GM19324 (cell line): Measurements from ENCODE around the gene SCAPER.

Experiments used
- ATAC-seq: cut with Tn5 transposase; IDR thresholded peaks from one replicate; pipeline ENCODE4 v1.9.1; 2021; ENCODE audit warnings: mild to moderate bottlenecking, moderate library complexity; ENCODE audit not compliant: unreplicated experiment, low FRiP score

Gene SCAPER

DNA sequence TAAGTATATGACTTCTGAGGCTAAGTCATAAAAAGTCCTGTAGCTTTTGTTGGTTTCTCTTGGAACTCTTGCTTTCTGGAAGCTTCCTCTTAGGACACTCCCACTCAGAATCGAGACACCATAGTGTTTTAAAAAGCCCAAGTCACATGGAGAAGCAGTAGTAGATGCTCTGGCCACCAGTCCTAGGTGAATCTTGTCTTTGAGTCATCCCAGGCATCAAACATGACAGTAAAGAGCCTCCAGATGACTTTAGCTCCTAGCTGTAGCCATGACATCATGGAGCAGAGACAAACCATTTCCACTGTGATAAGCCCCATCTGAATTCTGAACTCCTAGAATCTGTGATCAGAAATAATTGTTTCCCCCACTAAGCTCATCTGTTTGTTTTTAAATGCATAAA lies 526.4 kb downstream of the SCAPER start:
- ATAC-seq = no peak

DNA sequence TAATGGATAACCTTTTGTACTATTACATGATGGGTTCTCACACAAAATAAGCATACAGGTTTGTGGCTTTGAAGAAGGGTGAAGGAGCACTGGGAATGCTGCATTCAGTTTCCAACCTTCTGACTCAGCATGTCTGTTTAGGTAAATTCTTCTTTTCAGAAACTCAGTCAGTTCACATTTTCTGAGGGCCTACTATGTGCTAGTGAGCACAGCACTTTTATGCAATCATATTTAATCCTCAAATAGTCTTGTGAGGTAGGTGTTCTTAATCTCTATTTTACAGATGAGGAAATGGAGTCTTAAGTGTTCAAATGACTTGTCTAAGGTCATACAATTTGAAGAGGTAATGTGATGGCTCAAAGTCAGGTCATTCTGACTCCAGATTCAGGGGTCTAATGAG lies 527.4 kb downstream of the SCAPER start:
- ATAC-seq = no peak

DNA sequence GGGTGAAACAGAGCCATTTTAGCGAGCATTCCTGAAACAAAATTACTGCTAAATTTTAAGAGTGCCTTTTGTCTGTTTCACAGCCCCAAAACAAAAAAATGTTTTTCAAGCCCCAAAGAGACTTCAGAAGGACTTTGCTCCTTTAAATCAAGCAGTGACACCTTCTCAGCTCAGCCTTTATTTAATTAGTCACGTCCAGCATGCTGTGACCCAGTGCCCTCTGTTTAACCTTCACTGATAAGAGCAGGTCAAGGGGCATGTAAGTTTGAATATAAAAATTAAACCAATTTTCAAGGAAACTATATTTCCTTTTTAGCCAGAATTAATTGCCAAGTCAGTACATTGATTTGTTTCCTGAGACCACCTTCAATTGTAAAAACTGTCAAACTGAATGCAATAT lies 527.9 kb downstream of the SCAPER start:
- ATAC-seq = no peak

DNA sequence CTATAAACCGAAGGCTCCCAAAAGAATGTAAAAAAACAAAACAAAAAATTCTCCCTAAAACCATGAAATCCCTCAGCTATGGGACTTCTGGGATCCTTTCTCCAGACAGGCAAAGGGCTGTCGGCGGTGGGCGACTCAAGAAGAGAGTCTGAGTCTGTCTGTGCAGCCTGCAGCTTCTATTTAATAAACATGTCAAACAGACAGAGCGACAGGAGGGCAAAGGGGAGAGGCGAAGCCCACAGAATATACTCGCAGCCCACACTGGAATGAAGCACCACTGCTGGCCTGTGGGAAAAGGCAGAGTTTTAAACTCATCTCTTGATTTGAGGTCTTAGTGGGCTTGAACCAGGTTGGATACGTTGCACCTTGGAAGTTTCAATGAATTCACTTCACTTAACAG lies 528.3 kb downstream of the SCAPER start:
- ATAC-seq = no peak

DNA sequence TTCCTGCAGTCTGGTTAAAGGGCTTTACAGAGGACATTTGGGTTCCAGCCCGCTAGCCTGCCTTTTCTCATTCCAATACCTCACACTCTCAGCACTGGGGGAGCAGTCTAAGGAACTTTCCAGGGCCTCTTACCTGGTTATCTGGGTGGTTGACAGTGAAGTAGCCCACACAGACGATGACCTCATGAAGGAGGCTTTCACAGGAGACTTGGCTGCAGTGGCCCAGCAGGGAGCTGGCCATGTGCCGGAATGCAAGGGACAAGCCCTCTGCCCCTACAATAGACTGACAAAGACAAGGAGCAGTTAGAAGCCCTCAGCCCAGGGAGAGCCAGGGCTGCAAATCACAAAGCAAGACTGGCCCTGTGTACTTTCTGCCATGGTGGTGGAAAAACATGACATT lies 529.1 kb downstream of the SCAPER start:
- no peak for ATAC-seq

DNA sequence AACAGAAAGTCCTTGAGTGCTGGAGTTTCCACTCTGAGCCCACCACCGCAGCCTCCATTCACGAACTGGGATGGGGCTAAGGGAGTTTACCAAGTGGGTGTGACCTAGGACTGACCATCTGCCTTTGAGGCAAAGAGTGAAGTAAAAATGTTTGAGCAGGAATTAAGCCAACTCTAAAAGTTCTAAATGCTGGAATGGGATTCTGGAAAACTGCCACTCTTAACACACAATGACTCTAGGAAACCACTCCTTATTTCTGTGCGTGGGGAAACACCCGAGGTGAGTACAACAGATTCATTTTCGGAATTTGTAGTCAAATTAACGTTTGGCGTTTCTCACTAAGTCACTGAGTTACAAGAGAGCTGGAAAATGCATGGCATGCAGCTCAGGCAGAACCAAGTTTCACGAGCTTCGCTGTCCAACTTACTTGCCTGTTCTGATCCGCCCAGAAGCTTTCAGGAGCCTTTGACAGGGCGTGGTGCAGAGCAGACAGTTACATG lies 537.0 kb downstream of the SCAPER start:
- ATAC-seq = no peak

DNA sequence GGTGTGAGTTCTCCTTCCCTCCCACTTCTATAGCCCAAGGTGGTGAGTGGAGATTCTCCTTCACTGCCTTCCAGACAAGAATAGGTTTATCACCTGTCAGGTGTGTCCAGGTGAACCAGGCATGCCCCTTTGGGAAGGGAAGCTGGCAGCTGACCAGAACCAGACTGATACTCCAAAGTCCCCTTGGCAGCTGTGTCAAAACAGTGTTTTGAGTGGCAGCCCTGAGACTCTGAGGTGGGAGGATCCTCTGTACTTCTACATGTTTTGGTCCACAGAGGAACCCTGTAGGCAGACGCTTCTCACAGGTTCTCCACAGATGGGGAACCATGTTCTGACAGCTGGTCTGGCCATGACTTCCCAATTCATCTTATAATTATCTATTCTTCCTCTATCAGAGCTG lies 538.4 kb downstream of the SCAPER start:
- no peak for ATAC-seq

DNA sequence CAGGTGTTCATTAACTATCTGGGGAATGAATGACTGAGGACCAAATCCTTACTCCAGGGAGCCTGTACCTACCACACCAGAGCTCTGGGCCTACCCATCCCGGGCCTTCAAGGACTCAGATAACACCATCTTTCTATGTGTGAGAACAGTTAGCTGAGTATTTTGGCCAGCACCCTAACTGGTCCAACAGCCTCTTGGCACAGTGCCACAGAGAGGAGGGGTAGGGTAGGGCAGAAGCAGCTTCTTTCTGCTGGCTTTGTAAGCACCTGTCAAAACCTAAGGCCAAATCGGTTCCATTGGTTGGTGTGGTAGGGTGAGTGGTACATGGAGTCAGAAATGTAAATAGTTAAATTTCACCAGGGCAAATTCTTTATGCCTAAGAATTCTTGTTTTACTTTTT lies 541.9 kb downstream of the SCAPER start:
- no peak for ATAC-seq

DNA sequence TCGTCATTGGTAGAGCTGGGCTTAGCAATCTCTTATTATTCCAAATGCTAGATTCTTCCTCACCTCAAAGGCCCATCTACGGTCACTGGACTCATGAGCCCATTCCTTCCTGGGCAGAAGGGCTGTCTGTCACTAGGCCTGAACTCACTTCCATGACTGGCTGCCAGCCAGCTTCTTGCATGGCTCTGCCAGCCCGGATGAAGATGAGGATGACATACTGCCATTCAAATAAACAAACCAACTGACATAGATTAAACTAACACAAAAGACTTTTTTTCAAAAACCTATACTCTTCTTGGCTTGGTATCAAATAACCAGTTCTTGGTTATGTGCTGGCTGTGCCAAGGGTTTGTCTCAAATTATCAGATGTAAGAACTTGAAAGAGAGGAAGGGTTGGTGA lies 544.7 kb downstream of the SCAPER start:
- no peak for ATAC-seq

DNA sequence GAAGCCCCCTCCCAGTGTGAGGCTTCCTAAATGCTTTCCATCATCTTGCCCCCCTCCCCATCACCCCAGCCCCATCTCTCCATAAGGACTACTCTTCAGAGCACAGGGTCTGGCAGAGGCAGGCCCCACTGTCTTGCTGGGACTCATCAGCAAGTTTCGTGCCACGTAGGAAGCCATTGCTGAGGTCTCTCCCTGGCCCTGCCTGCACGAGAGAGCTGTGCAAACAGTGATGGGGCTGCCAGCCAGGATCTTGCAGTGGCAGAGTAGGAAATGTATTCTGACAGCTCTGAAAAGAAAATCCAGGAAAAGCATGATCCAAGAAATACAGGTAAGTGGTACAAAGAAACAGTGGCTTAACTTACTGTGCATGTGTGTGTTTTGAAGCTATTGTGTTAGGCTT lies 546.0 kb downstream of the SCAPER start:
- no peak for ATAC-seq

DNA sequence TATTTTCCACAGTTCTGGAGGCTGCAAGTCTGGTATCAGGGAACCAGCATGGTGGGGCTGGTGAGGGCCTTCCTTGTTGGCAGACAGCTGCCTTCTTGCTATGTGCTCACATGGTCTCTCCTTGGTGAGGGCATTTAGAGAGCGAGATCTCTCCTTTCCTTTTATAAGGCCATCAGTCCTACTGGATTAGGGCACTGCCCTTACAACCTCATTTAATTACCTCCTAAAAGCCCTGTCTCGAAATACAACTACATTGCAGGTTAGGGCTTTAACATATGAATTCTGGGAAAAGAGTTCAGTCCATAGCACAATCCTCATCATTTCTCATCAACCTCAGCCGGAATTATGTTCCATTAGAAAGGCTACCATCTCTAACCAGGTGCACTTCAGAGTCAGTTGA lies 546.7 kb downstream of the SCAPER start:
- no peak for ATAC-seq

DNA sequence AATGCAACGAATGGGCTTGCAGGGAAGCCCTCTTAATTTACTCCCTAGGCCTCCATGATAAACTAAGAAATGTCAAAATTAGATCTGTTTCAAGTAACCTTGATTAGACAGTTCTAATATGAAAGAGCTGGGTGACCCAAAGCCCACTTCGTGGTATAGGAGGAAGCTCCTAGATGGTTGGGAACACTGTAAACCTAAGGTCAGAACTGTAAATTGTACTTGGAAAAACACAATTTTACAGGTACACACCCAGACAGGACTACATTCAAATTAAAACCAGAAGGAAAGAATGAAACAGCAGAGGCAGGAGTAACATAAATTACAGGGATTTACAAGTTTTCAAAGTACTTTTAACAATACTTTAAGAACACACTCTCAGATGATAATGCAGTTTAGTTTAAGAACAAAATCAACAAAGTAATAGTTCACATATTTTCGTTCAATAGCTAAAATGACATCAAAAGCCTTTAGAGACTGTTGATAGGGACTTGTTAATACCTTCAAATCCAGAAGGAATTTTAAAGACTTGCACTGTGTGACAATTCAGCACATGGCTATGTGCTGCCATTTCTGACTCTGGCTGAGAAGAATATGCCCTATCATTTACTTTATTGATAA lies 550.2 kb downstream of the SCAPER start:
- no peak for ATAC-seq

DNA sequence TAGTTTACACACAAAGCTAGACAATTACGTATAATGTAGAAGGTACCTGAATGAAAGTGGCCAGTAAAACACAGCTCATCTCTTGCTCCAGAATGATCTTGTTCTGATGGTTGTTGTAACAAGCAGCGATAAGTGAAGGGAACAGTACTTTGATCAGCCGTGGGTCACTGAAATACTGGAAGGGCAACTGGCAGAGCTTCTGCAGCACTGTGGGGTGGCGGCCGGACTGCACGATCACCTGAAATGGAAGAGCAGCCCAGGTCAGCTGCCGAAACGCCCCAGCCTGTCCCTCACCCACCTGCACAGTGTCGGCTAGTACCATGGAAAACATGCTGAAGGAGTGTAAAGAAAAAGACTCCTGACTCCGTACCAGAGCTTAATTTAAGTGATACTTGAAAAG lies 551.2 kb downstream of the SCAPER start:
- no peak for ATAC-seq

DNA sequence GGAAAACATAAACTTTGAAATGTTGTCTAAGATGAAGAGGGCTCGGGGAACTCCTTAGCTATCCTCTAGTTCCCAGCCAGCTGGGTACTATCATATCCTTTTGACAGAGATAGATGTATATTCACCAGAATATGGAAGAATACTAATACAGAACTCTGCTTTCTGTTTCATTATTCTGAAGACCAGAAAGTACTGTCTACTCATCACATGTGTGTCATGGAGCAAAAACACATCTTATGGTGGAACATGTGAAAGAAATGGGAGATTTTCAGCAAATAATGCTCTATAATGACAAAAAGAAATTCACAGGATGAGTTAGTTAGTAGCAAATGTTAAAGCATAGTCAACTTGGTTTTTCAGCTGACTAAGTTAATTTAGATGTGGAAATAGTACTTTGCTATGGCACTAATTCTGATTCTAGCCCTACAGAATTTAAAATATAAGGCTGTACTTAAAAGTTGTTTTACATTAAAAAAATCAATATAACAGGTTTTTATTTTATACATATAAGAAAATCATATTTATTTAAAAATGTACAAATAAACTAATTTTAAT lies 552.0 kb downstream of the SCAPER start:
- no peak for ATAC-seq

DNA sequence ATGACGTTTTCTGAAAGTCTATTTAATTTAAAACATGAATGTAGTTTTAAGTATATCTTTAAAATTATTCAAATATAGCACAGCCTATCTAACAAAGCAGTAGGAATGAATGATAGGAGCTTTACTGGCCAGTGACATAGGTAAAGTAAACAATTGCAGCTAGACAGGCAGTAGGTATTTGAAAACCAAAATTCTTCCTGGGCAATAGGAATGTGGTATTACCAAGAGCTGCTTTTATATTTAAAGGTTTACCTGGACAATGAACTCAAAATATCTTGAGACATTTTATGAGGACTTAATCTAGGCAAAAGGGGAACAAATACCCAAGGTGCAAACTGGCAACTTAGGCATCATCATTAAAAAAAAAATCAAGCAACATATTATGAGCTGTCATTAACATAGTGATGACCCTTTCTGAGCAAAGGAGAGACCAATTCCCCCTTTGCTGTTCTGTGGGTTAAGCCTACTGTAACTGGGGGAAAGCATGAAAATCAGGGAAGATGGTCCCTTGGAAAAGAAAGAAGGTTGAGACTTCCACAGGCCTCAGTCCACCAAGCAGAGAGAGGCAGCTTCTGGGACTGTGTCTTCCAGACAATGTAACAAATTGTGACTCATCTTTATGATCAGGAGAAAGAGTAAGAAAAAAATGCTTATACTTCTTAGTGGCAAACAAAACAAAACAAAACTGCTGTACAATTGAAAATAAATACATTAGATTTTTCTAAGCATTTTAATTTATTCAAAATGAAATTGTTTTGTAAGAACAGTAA lies 555.7 kb downstream of the SCAPER start:
- no peak for ATAC-seq

DNA sequence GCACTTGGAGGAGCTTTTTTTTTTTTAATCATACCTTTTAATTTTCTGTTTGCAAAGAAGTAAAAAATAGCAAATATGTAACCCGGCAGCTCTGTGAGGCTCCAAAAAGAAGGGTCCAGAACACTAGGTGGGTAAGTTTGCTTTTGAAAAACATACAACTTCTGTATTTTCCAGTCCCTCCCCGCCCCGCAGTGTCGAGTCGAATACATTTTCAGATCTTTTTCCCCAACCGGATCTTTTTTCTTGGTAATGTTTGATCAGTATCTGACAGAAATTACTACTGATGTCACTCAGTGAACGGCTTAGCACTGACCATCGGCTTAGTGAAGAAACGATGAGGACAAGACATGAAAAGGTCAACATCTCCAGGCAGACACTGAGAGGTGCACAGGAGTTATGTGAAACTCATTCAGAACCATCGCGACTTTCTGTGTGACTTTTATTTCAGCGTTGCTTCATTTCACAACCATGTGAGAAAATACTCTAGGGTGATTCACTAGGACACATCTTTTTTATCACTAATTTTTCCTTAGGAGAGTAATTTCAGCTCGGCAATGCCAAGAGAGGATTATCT lies 557.6 kb downstream of the SCAPER start:
- no peak for ATAC-seq

DNA sequence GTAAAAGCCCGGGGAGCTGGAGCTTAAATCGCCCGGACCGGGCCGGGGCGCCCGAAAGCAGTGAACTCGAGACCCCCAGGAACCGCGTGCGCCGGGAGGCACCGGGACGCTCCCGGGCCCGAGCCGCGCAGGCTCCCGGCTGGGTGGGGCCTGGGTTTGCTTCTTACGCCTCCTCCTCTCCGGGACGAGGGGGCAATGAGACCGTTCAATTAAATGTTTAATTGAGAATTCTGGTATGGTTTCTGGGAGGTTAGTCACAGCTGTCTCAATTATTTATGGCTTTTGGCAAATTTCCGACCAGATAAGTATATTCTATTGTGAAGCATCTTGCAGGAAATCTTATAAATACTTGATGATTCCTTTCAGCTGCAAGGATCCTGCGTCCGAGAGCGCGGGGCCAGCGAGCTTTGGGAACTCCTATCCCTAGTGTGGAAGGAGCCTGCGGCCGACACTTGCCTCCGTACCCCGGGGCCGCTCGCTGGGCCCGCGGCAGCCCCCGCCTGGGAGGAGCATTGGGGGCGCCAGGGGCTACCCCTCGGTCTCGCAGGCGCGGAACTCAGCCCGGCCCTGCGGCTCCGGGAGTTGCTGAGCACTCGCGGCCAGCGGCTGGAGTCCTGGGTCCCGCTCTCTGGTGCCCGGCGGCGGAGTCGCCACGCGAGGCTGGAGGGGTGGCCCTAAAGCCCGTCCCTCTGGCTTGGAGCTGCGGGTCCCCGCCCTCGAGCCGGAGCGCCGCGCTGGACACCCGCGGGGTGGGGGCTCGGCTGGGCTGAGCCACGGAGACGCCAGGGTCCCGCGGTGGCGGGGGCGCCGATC lies 558.3 kb downstream of the SCAPER start:
- ATAC-seq = no peak

DNA sequence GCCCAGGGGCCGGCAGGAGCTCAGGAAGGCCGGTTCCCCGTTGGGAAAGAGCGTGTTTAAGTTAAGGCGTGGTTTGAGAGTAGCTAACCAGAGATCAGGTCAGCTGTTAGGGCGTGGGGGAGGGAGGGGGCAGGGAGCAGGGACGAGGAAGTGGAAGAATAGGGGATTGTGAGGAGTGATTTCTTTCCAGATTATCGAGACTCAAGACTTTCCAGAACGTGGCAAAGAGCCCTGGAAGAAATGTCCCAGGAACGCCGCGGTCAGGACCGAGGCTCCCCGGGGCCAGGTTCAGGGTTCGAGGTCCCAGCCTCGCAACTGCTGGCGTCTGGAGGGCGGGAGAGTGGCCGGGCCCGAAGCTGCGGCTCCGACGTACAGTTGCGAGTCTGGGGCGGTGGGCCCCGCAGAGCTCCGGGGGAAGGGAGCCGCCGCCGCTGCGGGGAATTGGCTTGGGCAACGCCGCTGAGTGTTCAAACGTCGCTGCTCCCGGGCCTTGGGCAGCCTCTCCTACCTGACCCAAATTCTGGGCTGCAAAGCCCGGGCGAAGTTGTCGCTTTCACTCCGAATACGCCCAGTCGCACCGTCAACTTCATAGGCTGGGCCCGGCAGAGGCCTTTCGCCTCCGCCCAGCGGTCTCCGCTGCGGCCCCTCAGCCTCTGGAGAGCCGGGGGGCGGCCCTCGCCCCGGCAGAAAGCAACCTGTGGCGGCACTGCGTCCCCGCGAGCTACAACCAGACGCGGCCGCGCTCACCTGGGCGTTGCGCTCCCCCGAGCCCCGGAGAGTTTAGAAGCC lies 559.1 kb downstream of the SCAPER start:
- ATAC-seq = no peak

DNA sequence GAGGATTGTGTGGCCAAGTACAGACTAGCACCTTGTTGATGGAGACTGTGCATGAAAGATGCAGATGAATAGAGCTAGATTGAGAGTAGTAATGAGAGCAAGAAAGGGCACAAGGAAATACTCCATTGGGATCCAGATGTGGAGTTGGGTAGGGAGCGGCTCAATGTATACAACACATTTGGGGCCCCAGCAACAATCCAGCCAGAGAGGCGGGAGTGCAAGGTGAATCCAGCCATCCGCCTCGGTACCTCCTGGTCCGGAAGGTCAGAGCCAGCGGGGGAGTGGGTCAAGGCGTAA lies 559.6 kb downstream of the SCAPER start:
- no peak for ATAC-seq

DNA sequence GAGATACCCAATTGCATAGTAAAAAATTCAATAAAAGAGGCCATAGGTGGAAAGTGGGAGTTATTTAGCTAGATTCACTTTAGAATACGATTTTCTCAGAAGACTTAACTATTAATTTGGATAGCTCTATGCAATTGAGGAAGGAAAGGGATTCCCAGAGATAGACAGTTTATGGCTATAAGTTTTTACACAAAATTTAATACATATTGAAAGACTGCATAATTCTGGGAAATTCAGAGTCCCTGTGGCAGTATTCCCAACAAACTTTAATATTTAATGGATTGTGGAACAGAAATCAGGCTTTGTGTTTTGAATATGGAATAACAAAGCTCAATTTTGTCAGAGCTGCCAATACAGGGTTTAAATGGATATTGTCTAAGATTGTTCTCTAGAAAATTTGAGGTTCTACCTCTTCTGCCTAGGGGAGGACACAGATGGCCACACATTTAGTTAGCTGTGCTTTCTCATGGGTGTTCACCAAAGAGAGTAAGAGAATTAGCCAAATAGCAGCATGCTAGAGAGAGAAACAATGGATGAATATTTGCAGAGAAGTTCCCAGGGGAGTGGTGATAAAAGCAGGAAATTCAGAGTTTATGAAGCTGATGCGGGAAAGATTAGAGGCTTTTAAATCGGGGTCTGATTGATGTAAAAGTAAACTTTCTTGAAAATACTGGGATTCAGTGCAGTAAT lies 560.1 kb downstream of the SCAPER start:
- ATAC-seq = no peak
